IMR-90 (cell line): Measurements from ENCODE around the gene NETO2. TPM values are rescaled to one million over a fixed set of nuclear protein-coding genes. Genes with fewer than 3 reads are reported as not detected.

ENCODE experiments used
- ATAC-seq: fragments of 200-7000 bp; cut with Tn5 transposase; 2 replicates; pipeline ENCODE4 v1.9.1; 2020; ENCODE audit warnings: low read depth, mild to moderate bottlenecking, moderate library complexity
- BruUV-seq: library from RNA; stranded (reverse); fragments of 400-500 nt; replicated peaks from 2 replicates; lab custom pipeline; 2021; lab: Mats Ljungman, UMichigan
- CTCF ChIA-PET: fragments of 300-600 bp; formaldehyde crosslinking; extraction: SDS; loops from one replicate; lab custom pipeline; 2021; ENCODE audit warnings: antibody characterized with exemption; lab: Yijun Ruan, JAX
- POLR2A ChIA-PET: fragments of 300-600 bp; sonication (Branson Sonifier 250); formaldehyde crosslinking; loops from one replicate; lab custom pipeline; 2022; ENCODE audit warnings: antibody characterized with exemption; ENCODE audit not compliant: unreplicated experiment; lab: Charles Lee
- DNase-seq: peaks from one replicate; pipeline ENCODE4 v3.0.0; 2013
- H2AFZ ChIP-seq: replicated peaks from 2 replicates; pipeline ENCODE3; 2013; ENCODE audit warnings: low read length, mild to moderate bottlenecking; ENCODE audit not compliant: poor library complexity
- H2AK5ac ChIP-seq: 2 replicates; pipeline ENCODE4 v1.6.1; 2013; ENCODE audit warnings: low read depth, low read length, inconsistent platforms
- H2AK9ac ChIP-seq: replicated peaks from 2 replicates; pipeline ENCODE3; 2013; ENCODE audit warnings: mild to moderate bottlenecking, low read depth, low read length, moderate library complexity; ENCODE audit not compliant: poor library complexity
- H2BK120ac ChIP-seq: 2 replicates; pipeline ENCODE4 v1.6.1; 2013; ENCODE audit warnings: low read depth, low read length, inconsistent platforms
- H2BK15ac ChIP-seq: 3 replicates; pipeline ENCODE4 v1.6.1; 2013; ENCODE audit warnings: low read depth, low read length, inconsistent platforms
- H2BK20ac ChIP-seq: 2 replicates; pipeline ENCODE4 v1.6.1; 2013; ENCODE audit warnings: low read depth, mild to moderate bottlenecking, inconsistent platforms, low read length, moderate library complexity
- H2BK5ac ChIP-seq: 2 replicates; pipeline ENCODE4 v1.6.1; 2013; ENCODE audit warnings: mild to moderate bottlenecking, low read depth, low read length, inconsistent platforms; ENCODE audit not compliant: poor library complexity, severe bottlenecking
- H3K14ac ChIP-seq: replicated peaks from 2 replicates; pipeline ENCODE4 v1.6.1; 2013; ENCODE audit warnings: low read depth, low read length, inconsistent platforms
- H3K18ac ChIP-seq: 2 replicates; pipeline ENCODE4 v1.6.1; 2013; ENCODE audit warnings: low read depth, low read length, control low read depth
- H3K23ac ChIP-seq: 2 replicates; pipeline ENCODE4 v1.6.1; 2013; ENCODE audit warnings: low read depth, low read length, inconsistent platforms
- H3K27ac ChIP-seq: 2 replicates; pipeline ENCODE4 v1.5.1; 2013; ENCODE audit warnings: mild to moderate bottlenecking, control low read depth, low read length; ENCODE audit not compliant: insufficient read depth
- H3K27me3 ChIP-seq: 2 replicates; pipeline ENCODE4 v1.6.1; 2013; ENCODE audit warnings: low read length; ENCODE audit not compliant: control insufficient read depth, insufficient read depth
- H3K36me3 ChIP-seq: 2 replicates; pipeline ENCODE4 v1.6.1; 2013; ENCODE audit warnings: low read length, mixed read lengths; ENCODE audit not compliant: control insufficient read depth, insufficient read depth
- H3K4ac ChIP-seq: 2 replicates; pipeline ENCODE4 v1.6.1; 2013; ENCODE audit warnings: low read depth, low read length, inconsistent platforms
- H3K4me1 ChIP-seq: 2 replicates; pipeline ENCODE4 v1.6.1; 2013; ENCODE audit warnings: low read length, mixed read lengths; ENCODE audit not compliant: control insufficient read depth, insufficient read depth
- H3K4me2 ChIP-seq: 2 replicates; pipeline ENCODE4 v1.6.1; 2013; ENCODE audit warnings: low read depth, mild to moderate bottlenecking, control low read depth, low read length, moderate library complexity
- H3K4me3 ChIP-seq: 2 replicates; pipeline ENCODE4 v1.5.1; 2013; ENCODE audit warnings: low read depth, mild to moderate bottlenecking, control low read depth, low read length, moderate library complexity; ENCODE audit not compliant: insufficient read depth
- H3K56ac ChIP-seq: 2 replicates; pipeline ENCODE4 v1.6.1; 2013; ENCODE audit warnings: low read length, inconsistent platforms; ENCODE audit not compliant: insufficient read depth; ENCODE audit errors: extremely low read depth
- H3K79me1 ChIP-seq, 2 experiments: 2 replicates each; pipeline ENCODE4 v1.6.1; 2013; ENCODE audit warnings: low read length in 2 of 2, inconsistent platforms in 1 of 2, low read depth in 1 of 2
- H3K9ac ChIP-seq: 2 replicates; pipeline ENCODE4 v1.6.1; 2013; ENCODE audit warnings: low read depth, low read length, control low read depth
- H3K9me1 ChIP-seq: 2 replicates; pipeline ENCODE4 v1.6.1; 2013; ENCODE audit warnings: low read length, inconsistent platforms; ENCODE audit not compliant: insufficient read depth
- H3K9me3 ChIP-seq: 2 replicates; pipeline ENCODE4 v1.6.1; 2013; ENCODE audit warnings: low read length; ENCODE audit not compliant: control insufficient read depth, insufficient read depth
- H4K20me1 ChIP-seq: 2 replicates; pipeline ENCODE4 v1.6.1; 2013; ENCODE audit warnings: low read length, inconsistent platforms; ENCODE audit not compliant: insufficient read depth
- H4K5ac ChIP-seq: 2 replicates; pipeline ENCODE4 v1.6.1; 2013; ENCODE audit warnings: mild to moderate bottlenecking, low read depth, low read length, control low read depth
- H4K8ac ChIP-seq, 2 experiments: 2 replicates each; pipeline ENCODE4 v1.6.1; 2013; ENCODE audit warnings: low read depth in 2 of 2, low read length in 2 of 2, control low read depth in 1 of 2, inconsistent platforms in 1 of 2
- H4K91ac ChIP-seq: 2 replicates; pipeline ENCODE4 v1.6.1; 2013; ENCODE audit warnings: low read depth, low read length, inconsistent platforms; ENCODE audit not compliant: insufficient read depth
- BHLHE40 ChIP-seq: fragments of 150-350 bp; IDR thresholded peaks from 2 replicates; pipeline ENCODE4 v1.6.1; 2016; ENCODE audit warnings: mild to moderate bottlenecking, low read depth, low read length
- CEBPB ChIP-seq: IDR thresholded peaks from 2 replicates; pipeline ENCODE4 v1.6.1; 2012; ENCODE audit warnings: low read depth, low read length, improper control_type of control experiment
- CHD1 ChIP-seq: IDR thresholded peaks from 2 replicates; pipeline ENCODE4 v1.6.1; 2012; ENCODE audit warnings: low read depth, low read length, improper control_type of control experiment
- CTCF ChIP-seq: conservative IDR thresholded peaks from 2 replicates; pipeline ENCODE4 v1.5.1; 2012; ENCODE audit warnings: mild to moderate bottlenecking, low read depth, low read length, improper control_type of control experiment
- ELK1 ChIP-seq: fragments of 150-350 bp; IDR thresholded peaks from 2 replicates; pipeline ENCODE4 v1.6.1; 2016; ENCODE audit warnings: low read depth, mild to moderate bottlenecking, low read length, moderate library complexity, borderline replicate concordance
- FOS ChIP-seq: fragments of 150-350 bp; IDR thresholded peaks from 2 replicates; pipeline ENCODE4 v1.6.1; 2016; ENCODE audit warnings: low read depth, low read length
- MAFK ChIP-seq: IDR thresholded peaks from 2 replicates; pipeline ENCODE4 v1.6.1; 2012; ENCODE audit warnings: low read depth, low read length, improper control_type of control experiment
- MAZ ChIP-seq: IDR thresholded peaks from 2 replicates; pipeline ENCODE4 v1.6.1; 2012; ENCODE audit warnings: low read depth, mild to moderate bottlenecking, low read length, improper control_type of control experiment, moderate library complexity, borderline replicate concordance
- MXI1 ChIP-seq: IDR thresholded peaks from 2 replicates; pipeline ENCODE4 v1.6.1; 2012; ENCODE audit warnings: low read depth, mild to moderate bottlenecking, low read length, moderate library complexity, borderline replicate concordance
- NFE2L2 ChIP-seq: fragments of 150-350 bp; IDR thresholded peaks from 2 replicates; pipeline ENCODE4 v1.6.1; 2016; ENCODE audit warnings: low read depth, mild to moderate bottlenecking, low read length
- POLR2A ChIP-seq: IDR thresholded peaks from 2 replicates; pipeline ENCODE4 v1.6.1; 2012; ENCODE audit warnings: mild to moderate bottlenecking, low read depth, low read length
- RAD21 ChIP-seq: IDR thresholded peaks from 2 replicates; pipeline ENCODE4 v1.6.1; 2012; ENCODE audit warnings: low read length, improper control_type of control experiment
- RCOR1 ChIP-seq: IDR thresholded peaks from 2 replicates; pipeline ENCODE4 v1.6.1; 2012; ENCODE audit warnings: mild to moderate bottlenecking, low read length, improper control_type of control experiment; ENCODE audit not compliant: insufficient replicate concordance
- RFX5 ChIP-seq: IDR thresholded peaks from 2 replicates; pipeline ENCODE4 v1.8.0; 2012; ENCODE audit warnings: low read depth, mild to moderate bottlenecking, low read length, moderate library complexity
- SMC3 ChIP-seq: fragments of 150-350 bp; IDR thresholded peaks from 2 replicates; pipeline ENCODE4 v1.6.1; 2016; ENCODE audit warnings: low read depth, mild to moderate bottlenecking, antibody characterized with exemption, low read length, moderate library complexity
- USF2 ChIP-seq: fragments of 150-350 bp; IDR thresholded peaks from 2 replicates; pipeline ENCODE4 v1.6.1; 2017; ENCODE audit warnings: mild to moderate bottlenecking, antibody characterized with exemption, low read length, low read depth
- WGBS, 2 experiments: methylation state at CpG; one replicate each; pipeline versions ENCODE4 v1.1.5 to v1.1.7; 2013; ENCODE audit warnings: missing lambda C conversion rate in 2 of 2; ENCODE audit not compliant: insufficient read length in 1 of 2; ENCODE audit errors: extremely low coverage in 2 of 2; 5-methylcytosine and 5-hydroxymethylcytosine counted together
- dilution Hi-C: fragments of 300-500 bp; cut with HindIII; formaldehyde crosslinking; loops from one replicate; pipeline ENCODE4 v1.14.3; 2018; ENCODE audit warnings: low sequenced_read_pairs; ENCODE audit not compliant: unreplicated experiment
- in situ Hi-C: fragments of 300-500 bp; cut with MboI; formaldehyde crosslinking; loops from 3 replicates; pipeline ENCODE4 v1.14.3; 2019; ENCODE audit warnings: low sequenced_read_pairs, inconsistent platforms, mixed read lengths
- intact Hi-C: fragments of 100-400 bp; cut with micrococcal nuclease; formaldehyde crosslinking; loops from 2 replicates; pipeline ENCODE4 v1.10.0; 2022
- polyA plus RNA-seq, 3 experiments: library from polyadenylated mRNA; depleted of rRNA; stranded (reverse); fragments of >200 nt; gene quantifications; 2 replicates each; pipeline ENCODE4 v1.2.3, GENCODE V29; 2012; ENCODE audit warnings: low replicate concordance in 1 of 3
- total RNA-seq: library from RNA; depleted of rRNA; stranded (reverse); fragments of >200 nt; gene quantifications from 2 replicates; pipeline ENCODE4 v1.2.3, GENCODE V29; 2012

Gene NETO2
- total and polyA plus RNA-seq, 2 of the 4 experiments (the other 2 are of a cell fraction), result 38.5 to 39.3 TPM

- Histone ChIP-seq H3K4me3 (no peak overlapping the region), H3K4me2 (no peak overlapping the region), H2BK5ac (no peak overlapping the region), H3K4me1 (no peaks in the 10 kb centered on the region), H3K9me1 (0 out of 2 replicates have a peak, but pooled peaks cover 2% of the 10 kb centered on the region), H2AK9ac (no peak overlapping the region), H2BK20ac (no peak overlapping the region), H2AFZ (no peak overlapping the region), H3K79me1 (no peaks in the 10 kb centered on the region), H3K4ac (no peak overlapping the region), H3K56ac (no peak overlapping the region), H3K14ac (no peak overlapping the region), H3K36me3 (no peaks in the 10 kb centered on the region), H3K27me3 (peaks cover 2% of the 10 kb centered on the region; the same call in 1 of the 2 replicates), H4K5ac (no peak overlapping the region), H3K9ac (no peak overlapping the region), H2AK5ac (no peak overlapping the region), H3K9me3 (no peaks in the 10 kb centered on the region), H2BK15ac (no peak overlapping the region), H3K23ac (no peak overlapping the region), H4K91ac (no peak overlapping the region), H4K8ac (no peak overlapping the region), H4K20me1 (no peaks in the 10 kb centered on the region), H3K18ac (no peak overlapping the region), H3K27ac (no peak overlapping the region), H2BK120ac (no peak overlapping the region)
- dilution Hi-C loops, result no loop called here
- TF ChIP-seq BHLHE40 (no peak), FOS (no peak), CTCF (no peak), RAD21 (no peak), SMC3 (no peak), POLR2A (no peak), MAFK (no peak), CHD1 (no peak), USF2 (no peak), NFE2L2 (no peak), MAZ (no peak), RCOR1 (no peak), CEBPB (no peak), MXI1 (no peak), RFX5 (no peak), ELK1 (no peak)
- POLR2A ChIA-PET, result no interaction called here
- CTCF ChIA-PET, result no interaction called here
- in situ Hi-C loops, result loop anchor here (5.0 kb wide), 1 partner anchor 1133 kb away; no protein-coding TSS in a partner anchor
- intact Hi-C loops, result no loop called here
- DNase-seq (no peak), ATAC-seq (no peak)
- no TSS peak for BruUV-seq
- no CpG with 5 or more reads among the region's 2 CpGs for WGBS, 2 experiments
These were observed 109.3 kb downstream of the NETO2 start for GRCh38 chr16:47034455-47034854.
